Thyroid gland (tissue), 4 donors: ENCODE measurements around the gene SHROOM2.

Experiments used
- CTCF ChIP-seq, 6 experiments: fragments of 200-600 bp in 3 of 6; fragments of 450-650 bp in 3 of 6; sonication (generic) in 3 of 6; IDR thresholded peaks; one replicate each; pipeline ENCODE4 v1.5.1; 2016 to 2019; ENCODE audit warnings: antibody characterized with exemption in 6 of 6, mild to moderate bottlenecking in 2 of 6, inconsistent platforms in 1 of 6, moderate library complexity in 1 of 6
- POLR2A ChIP-seq, 2 donors: fragments of 450-650 bp; IDR thresholded peaks; one replicate each; pipeline ENCODE4 v1.6.1; 2017; ENCODE audit warnings: antibody characterized with exemption in 2 of 2, mild to moderate bottlenecking in 2 of 2, moderate library complexity in 1 of 2

DNA sequence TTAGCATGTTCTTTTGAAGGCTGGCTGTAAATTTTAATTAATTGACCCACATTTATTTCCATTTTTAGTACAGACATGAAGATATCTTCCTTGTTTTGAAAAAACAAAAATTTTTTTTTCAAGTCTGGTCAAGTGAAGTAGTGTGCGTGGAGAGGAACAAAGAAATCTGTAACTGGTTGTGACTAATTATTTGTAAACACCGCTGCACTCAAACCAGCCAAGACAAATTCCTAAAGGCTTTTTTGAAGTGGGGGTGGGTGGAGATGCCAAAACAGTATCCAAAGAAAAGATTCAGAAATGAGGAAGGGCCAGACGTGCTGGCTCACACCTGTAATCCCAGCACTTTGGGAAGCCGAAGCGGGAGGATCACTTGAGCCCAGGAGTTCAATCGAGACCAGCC is 88.3 kb downstream of the SHROOM2 start:
- TF ChIP-seq CTCF (IDR thresholded peaks at IDR 0.05) (no peak), POLR2A (IDR thresholded peaks at IDR 0.05) (no peak)
